GM12878 (cell line): ENCODE measurements around the gene ABCA9.

ENCODE experiments used
- BACH1 ChIP-seq: fragments of 450-650 bp; IDR thresholded peaks from 2 replicates; pipeline ENCODE4 v1.6.1; 2017; ENCODE audit warnings: mild to moderate bottlenecking, borderline replicate concordance
- CBX5 ChIP-seq: sonication (generic); IDR thresholded peaks from 2 replicates; pipeline ENCODE4 v1.6.1; 2016; ENCODE audit warnings: low read depth, moderate library complexity, mild to moderate bottlenecking, inconsistent platforms
- CREB1 ChIP-seq: IDR thresholded peaks from 2 replicates; pipeline ENCODE4 v1.6.1; 2012; ENCODE audit warnings: low read depth, mild to moderate bottlenecking, inconsistent platforms
- CTCF ChIP-seq, 3 experiments: IDR thresholded peaks in 2 of 3; conservative IDR thresholded peaks in 1 of 3; 2 replicates each; pipeline ENCODE4 v1.5.1; 2011; ENCODE audit warnings: low read depth in 3 of 3, low read length in 3 of 3, mild to moderate bottlenecking in 3 of 3, control low read depth in 2 of 3, moderate library complexity in 2 of 3, inconsistent platforms in 1 of 3, mixed read lengths in 1 of 3; ENCODE audit not compliant: control insufficient read depth in 2 of 3, insufficient read depth in 1 of 3; ENCODE audit errors: extremely low read depth in 1 of 3
- CUX1 ChIP-seq: IDR thresholded peaks from 2 replicates; pipeline ENCODE4 v1.6.1; 2012; ENCODE audit warnings: improper control_type of control experiment, low read depth, low read length; ENCODE audit not compliant: insufficient replicate concordance
- EZH2 ChIP-seq: IDR thresholded peaks from 2 replicates; pipeline ENCODE4 v1.6.1; 2012; ENCODE audit warnings: low read depth, mild to moderate bottlenecking, control low read depth, inconsistent platforms, low read length, borderline replicate concordance; ENCODE audit not compliant: control insufficient read depth
- MAX ChIP-seq: IDR thresholded peaks from 2 replicates; pipeline ENCODE4 v1.6.1; 2012; ENCODE audit warnings: low read depth, low read length, improper control_type of control experiment
- MYC ChIP-seq: IDR thresholded peaks from 2 replicates; pipeline ENCODE4 v1.6.1; 2011; ENCODE audit warnings: mild to moderate bottlenecking, low read length, moderate library complexity, inconsistent platforms; ENCODE audit not compliant: insufficient read depth, insufficient replicate concordance, insufficient read length, severe bottlenecking
- POLR2A ChIP-seq: IDR thresholded peaks from 2 replicates; pipeline ENCODE4 v1.6.1; 2011; ENCODE audit warnings: low read depth, mild to moderate bottlenecking, low read length
- SIN3A ChIP-seq: IDR thresholded peaks from 2 replicates; pipeline ENCODE4 v1.6.1; 2012; ENCODE audit warnings: low read depth, low read length, improper control_type of control experiment

- TF ChIP-seq MYC (no peak), POLR2A (no peak), SIN3A (no peak), CTCF (IDR thresholded peaks at IDR 0.05 in 2 of 3, conservative IDR thresholded peaks at IDR 0.05 in 1 of 3; ENCODE audit: control insufficient read depth in 2 of 3, extremely low read depth in 1 of 3, insufficient read depth in 1 of 3, low read depth in 3 of 3, low read length in 3 of 3) (no peak), CBX5 (no peak), MAX (no peak), EZH2 (no peak), CREB1 (no peak), CUX1 (no peak), BACH1 (no peak)
These were observed 45.4 kb upstream of the ABCA9 start for GRCh38 chr17:69105907-69106730.
